GM18499 (cell line): Measurements from ENCODE around the gene MICAL2.

Source experiments
- ATAC-seq: cut with Tn5 transposase; IDR thresholded peaks from one replicate; pipeline ENCODE4 v1.9.1; 2021; ENCODE audit warnings: moderate number of reproducible peaks; ENCODE audit not compliant: insufficient read depth, unreplicated experiment

Gene MICAL2

GRCh38 chr11:12198251-12199222 is 88.1 kb downstream of the MICAL2 start:
- no peak for ATAC-seq

- ATAC-seq: no peak
These were observed 89.0 kb downstream of the MICAL2 start for GRCh38 chr11:12199231-12199948.

- no peak for ATAC-seq
These were observed 90.0 kb downstream of the MICAL2 start for GRCh38 chr11:12200279-12200990.

- no peak for ATAC-seq
These were observed 90.9 kb downstream of the MICAL2 start for GRCh38 chr11:12200991-12201985.

- no peak for ATAC-seq
These were observed 92.4 kb downstream of the MICAL2 start for GRCh38 chr11:12202661-12203310.

GRCh38 chr11:12204506-12204905 is 94.1 kb downstream of the MICAL2 start:
- no peak for ATAC-seq

- no peak for ATAC-seq
These were observed 94.9 kb downstream of the MICAL2 start for GRCh38 chr11:12205330-12205729.

- no peak for ATAC-seq
These were observed 96.1 kb downstream of the MICAL2 start for GRCh38 chr11:12206529-12206928.

GRCh38 chr11:12207384-12208150 is 97.2 kb downstream of the MICAL2 start:
- ATAC-seq: no peak

GRCh38 chr11:12209096-12209495 is 98.7 kb downstream of the MICAL2 start:
- no peak for ATAC-seq

GRCh38 chr11:12210200-12210599 is 99.8 kb downstream of the MICAL2 start:
- ATAC-seq: no peak

- no peak for ATAC-seq
These were observed 101.1 kb downstream of the MICAL2 start for GRCh38 chr11:12211331-12212065.

- no peak for ATAC-seq
These were observed 101.9 kb downstream of the MICAL2 start for GRCh38 chr11:12212174-12212820.

- no peak for ATAC-seq
These were observed 102.4 kb downstream of the MICAL2 start for GRCh38 chr11:12212821-12213185.

GRCh38 chr11:12213883-12214282 is 103.5 kb downstream of the MICAL2 start:
- no peak for ATAC-seq

GRCh38 chr11:12214751-12215150 is 104.4 kb downstream of the MICAL2 start:
- no peak for ATAC-seq

- ATAC-seq: no peak
These were observed 104.8 kb downstream of the MICAL2 start for GRCh38 chr11:12215181-12215593.
